ENCODE measurements around the gene MRPS17.

The MRPS17 gene

GRCh38 chr7:56003749-56004148 lies 52.1 kb downstream of the MRPS17 start:
- no peak for TF ChIP-seq CTCF (conservative IDR thresholded peaks at IDR 0.05; ENCODE audit: low read length)
- H3K4me3 ChIP-seq (ENCODE audit: low read length): no peak overlapping the region
- no peak for DNase-seq (ENCODE audit: low read depth)
